ENCODE measurements around the gene NR4A3. TPM values are rescaled to one million over a fixed set of nuclear protein-coding genes. Genes with fewer than 3 reads are reported as not detected.

NR4A3 gene
- total RNA-seq, 4 donors from 2014 or later, result 1.8 to 34.0 (median 3.8) TPM

DNA sequence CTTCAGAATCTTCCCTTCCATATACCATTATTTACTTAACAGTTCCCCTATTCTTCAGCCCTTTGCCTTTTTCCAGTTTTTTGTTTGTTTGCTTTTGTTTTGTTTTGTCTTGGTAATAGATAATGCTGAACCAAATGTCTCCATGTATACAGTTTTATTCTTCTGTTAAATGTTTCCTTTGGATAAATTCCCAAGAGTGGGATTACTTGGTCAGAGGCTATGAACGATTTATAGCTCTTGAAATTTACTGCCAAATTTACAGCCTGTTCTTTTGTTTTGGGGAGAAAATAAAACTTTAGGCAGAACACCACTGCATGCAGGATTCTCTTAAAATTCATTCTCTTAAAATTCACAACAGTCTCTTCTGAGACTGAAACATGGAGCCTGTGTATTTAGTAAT lies 38.6 kb downstream of the NR4A3 start:
- Histone ChIP-seq H3K9me3 (no peaks in the 10 kb centered on the region), H3K36me3 (peaks cover 0 to 9% of the 10 kb centered on the region in 2 donors), H3K27ac (no peak overlapping the region), H3K4me3 (no peak overlapping the region), H3K27me3 (no peaks in the 10 kb centered on the region), H3K4me1 (no peaks in the 10 kb centered on the region)
- DNase-seq (no peak), ATAC-seq (no peak)
- TF ChIP-seq, protein P1, sequence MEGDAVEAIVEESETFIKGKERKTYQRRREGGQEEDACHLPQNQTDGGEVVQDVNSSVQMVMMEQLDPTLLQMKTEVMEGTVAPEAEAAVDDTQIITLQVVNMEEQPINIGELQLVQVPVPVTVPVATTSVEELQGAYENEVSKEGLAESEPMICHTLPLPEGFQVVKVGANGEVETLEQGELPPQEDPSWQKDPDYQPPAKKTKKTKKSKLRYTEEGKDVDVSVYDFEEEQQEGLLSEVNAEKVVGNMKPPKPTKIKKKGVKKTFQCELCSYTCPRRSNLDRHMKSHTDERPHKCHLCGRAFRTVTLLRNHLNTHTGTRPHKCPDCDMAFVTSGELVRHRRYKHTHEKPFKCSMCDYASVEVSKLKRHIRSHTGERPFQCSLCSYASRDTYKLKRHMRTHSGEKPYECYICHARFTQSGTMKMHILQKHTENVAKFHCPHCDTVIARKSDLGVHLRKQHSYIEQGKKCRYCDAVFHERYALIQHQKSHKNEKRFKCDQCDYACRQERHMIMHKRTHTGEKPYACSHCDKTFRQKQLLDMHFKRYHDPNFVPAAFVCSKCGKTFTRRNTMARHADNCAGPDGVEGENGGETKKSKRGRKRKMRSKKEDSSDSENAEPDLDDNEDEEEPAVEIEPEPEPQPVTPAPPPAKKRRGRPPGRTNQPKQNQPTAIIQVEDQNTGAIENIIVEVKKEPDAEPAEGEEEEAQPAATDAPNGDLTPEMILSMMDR (IDR thresholded peaks at IDR 0.05 in 4 of 5, conservative IDR thresholded peaks at IDR 0.05 in 1 of 5), result no peak
- intact Hi-C loops (cut with DNase I; ENCODE audit: low total_unique reads) (no loop called here), in situ Hi-C loops (cut with MboI; ENCODE audit: low sequenced_read_pairs in 4 of 4) (no loop called here)

DNA sequence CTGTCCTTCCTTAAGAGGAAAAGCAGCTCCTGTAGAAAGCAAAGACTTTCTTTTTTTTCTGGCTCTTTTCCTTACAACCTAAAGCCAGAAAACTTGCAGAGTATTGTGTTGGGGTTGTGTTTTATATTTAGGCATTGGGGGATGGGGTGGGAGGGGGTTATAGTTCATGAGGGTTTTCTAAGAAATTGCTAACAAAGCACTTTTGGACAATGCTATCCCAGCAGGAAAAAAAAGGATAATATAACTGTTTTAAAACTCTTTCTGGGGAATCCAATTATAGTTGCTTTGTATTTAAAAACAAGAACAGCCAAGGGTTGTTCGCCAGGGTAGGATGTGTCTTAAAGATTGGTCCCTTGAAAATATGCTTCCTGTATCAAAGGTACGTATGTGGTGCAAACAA lies 42.3 kb downstream of the NR4A3 start:
- intact Hi-C loops (cut with DNase I; ENCODE audit: low total_unique reads) (no loop called here), in situ Hi-C loops (cut with MboI; ENCODE audit: low sequenced_read_pairs in 4 of 4) (no loop called here)
- no peaks in the 10 kb centered on the region for H3K4me1 ChIP-seq
- H3K27me3 ChIP-seq, result no peaks in the 10 kb centered on the region
- DNase-seq, result no peak
- H3K27ac ChIP-seq, result no peak overlapping the region
- ATAC-seq, result no peak
- TF ChIP-seq POLR2A (IDR thresholded peaks at IDR 0.05), result no peak
- TF ChIP-seq, protein P1 (IDR thresholded peaks at IDR 0.05 in 4 of 5, conservative IDR thresholded peaks at IDR 0.05 in 1 of 5), result no peak
- peaks cover 0 to 9% of the 10 kb centered on the region in 2 donors for H3K36me3 ChIP-seq
- H3K4me3 ChIP-seq, result no peak overlapping the region
- H3K9me3 ChIP-seq, result no peaks in the 10 kb centered on the region

GRCh38 chr9:99866398-99866797 lies 44.7 kb downstream of the NR4A3 start:
- peaks cover 0 to 9% of the 10 kb centered on the region in 2 donors for H3K36me3 ChIP-seq
- no peaks in the 10 kb centered on the region for H3K4me1 ChIP-seq
- in situ Hi-C loops (cut with MboI; ENCODE audit: low sequenced_read_pairs in 4 of 4), result no loop called here
- no peaks in the 10 kb centered on the region for H3K9me3 ChIP-seq
- DNase-seq, result no peak
- TF ChIP-seq POLR2A (IDR thresholded peaks at IDR 0.05), result no peak
- TF ChIP-seq, protein P1 (IDR thresholded peaks at IDR 0.05 in 4 of 5, conservative IDR thresholded peaks at IDR 0.05 in 1 of 5), result no peak
- no peak overlapping the region for H3K4me3 ChIP-seq
- no peaks in the 10 kb centered on the region for H3K27me3 ChIP-seq
- H3K27ac ChIP-seq, result no peak overlapping the region
- intact Hi-C loops (cut with DNase I; ENCODE audit: low total_unique reads), result no loop called here
- no peak for ATAC-seq

DNA sequence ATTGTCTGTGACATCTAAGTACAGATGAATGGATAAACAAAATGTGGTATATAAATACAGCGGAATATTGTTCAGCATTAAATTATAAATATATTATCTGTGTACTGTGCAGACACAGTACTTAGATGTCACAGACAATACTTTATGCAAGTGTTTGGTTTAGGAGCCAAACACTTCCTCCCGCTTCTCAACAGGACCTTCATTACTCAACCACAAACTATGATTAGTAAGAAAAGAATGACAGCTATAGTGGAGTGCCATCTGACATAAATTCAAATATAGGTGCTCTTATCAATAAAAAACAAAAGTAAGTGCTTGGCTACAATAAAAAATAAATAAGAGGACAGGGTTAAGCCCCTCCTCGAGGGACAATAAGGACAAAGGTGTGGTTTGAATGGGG lies 45.9 kb downstream of the NR4A3 start:
- Histone ChIP-seq H3K4me3 (no peak overlapping the region), H3K4me1 (no peaks in the 10 kb centered on the region), H3K36me3 (peaks cover 0 to 9% of the 10 kb centered on the region in 2 donors), H3K9me3 (no peaks in the 10 kb centered on the region), H3K27ac (no peak overlapping the region), H3K27me3 (no peaks in the 10 kb centered on the region)
- ATAC-seq (no peak), DNase-seq (no peak)
- intact Hi-C loops (cut with DNase I; ENCODE audit: low total_unique reads) (no loop called here), in situ Hi-C loops (cut with MboI; ENCODE audit: low sequenced_read_pairs in 4 of 4) (no loop called here)
- TF ChIP-seq, protein P1 (IDR thresholded peaks at IDR 0.05 in 4 of 5, conservative IDR thresholded peaks at IDR 0.05 in 1 of 5), result no peak
- TF ChIP-seq POLR2A (IDR thresholded peaks at IDR 0.05), result no peak

DNA sequence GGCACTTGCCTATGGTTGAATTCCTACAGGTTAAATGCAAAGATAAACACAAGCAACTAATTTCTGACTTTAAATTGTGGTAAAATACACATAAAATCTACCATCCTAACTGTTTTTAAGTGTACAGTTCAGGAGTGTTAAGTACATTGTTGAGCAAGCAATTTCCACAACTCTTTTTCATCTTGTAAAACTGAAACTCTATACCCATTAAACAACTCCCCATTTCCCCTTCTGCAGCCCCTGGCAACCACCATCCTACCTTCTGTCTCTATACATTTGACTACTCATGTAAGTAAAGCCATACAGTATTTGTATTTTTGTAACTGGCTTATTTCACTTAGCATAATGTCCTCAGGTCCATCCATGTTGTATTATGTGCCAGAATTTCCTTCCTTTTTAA lies 46.3 kb downstream of the NR4A3 start:
- H3K4me3 ChIP-seq, result no peak overlapping the region
- H3K27ac ChIP-seq, result no peak overlapping the region
- TF ChIP-seq POLR2A (IDR thresholded peaks at IDR 0.05), result no peak
- TF ChIP-seq, protein P1 (IDR thresholded peaks at IDR 0.05 in 4 of 5, conservative IDR thresholded peaks at IDR 0.05 in 1 of 5), result no peak
- H3K27me3 ChIP-seq, result no peaks in the 10 kb centered on the region
- ATAC-seq, result no peak
- DNase-seq, result no peak
- in situ Hi-C loops (cut with MboI; ENCODE audit: low sequenced_read_pairs in 4 of 4), result no loop called here
- intact Hi-C loops (cut with DNase I; ENCODE audit: low total_unique reads), result no loop called here
- H3K36me3 ChIP-seq, result peaks cover 0 to 9% of the 10 kb centered on the region in 2 donors
- H3K4me1 ChIP-seq, result no peaks in the 10 kb centered on the region
- H3K9me3 ChIP-seq, result no peaks in the 10 kb centered on the region

Measured in gastrocnemius medialis (tissue), 4 donors.